IMR-90 (cell line): Measurements from ENCODE around the gene INAFM1. TPM values are rescaled to one million over a fixed set of nuclear protein-coding genes. Genes with fewer than 3 reads are reported as not detected.
A peak's percentile ranks its signal among the peaks of the same experiment; 100 is the strongest.

Source experiments
- ATAC-seq: fragments of 200-7000 bp; cut with Tn5 transposase; 2 replicates; pipeline ENCODE4 v1.9.1; 2020; ENCODE audit warnings: low read depth, mild to moderate bottlenecking, moderate library complexity
- BruUV-seq: library from RNA; stranded (reverse); fragments of 400-500 nt; replicated peaks from 2 replicates; lab custom pipeline; 2021; lab: Mats Ljungman, UMichigan
- CTCF ChIA-PET: fragments of 300-600 bp; formaldehyde crosslinking; extraction: SDS; loops from one replicate; lab custom pipeline; 2021; ENCODE audit warnings: antibody characterized with exemption; lab: Yijun Ruan, JAX
- POLR2A ChIA-PET: fragments of 300-600 bp; sonication (Branson Sonifier 250); formaldehyde crosslinking; loops from one replicate; lab custom pipeline; 2022; ENCODE audit warnings: antibody characterized with exemption; ENCODE audit not compliant: unreplicated experiment; lab: Charles Lee
- DNase-seq: peaks from one replicate; pipeline ENCODE4 v3.0.0; 2013
- H2AFZ ChIP-seq: replicated peaks from 2 replicates; pipeline ENCODE3; 2013; ENCODE audit warnings: low read length, mild to moderate bottlenecking; ENCODE audit not compliant: poor library complexity
- H2AK5ac ChIP-seq: 2 replicates; pipeline ENCODE4 v1.6.1; 2013; ENCODE audit warnings: low read depth, low read length, inconsistent platforms
- H2AK9ac ChIP-seq: replicated peaks from 2 replicates; pipeline ENCODE3; 2013; ENCODE audit warnings: mild to moderate bottlenecking, low read depth, low read length, moderate library complexity; ENCODE audit not compliant: poor library complexity
- H2BK120ac ChIP-seq: 2 replicates; pipeline ENCODE4 v1.6.1; 2013; ENCODE audit warnings: low read depth, low read length, inconsistent platforms
- H2BK15ac ChIP-seq: 3 replicates; pipeline ENCODE4 v1.6.1; 2013; ENCODE audit warnings: low read depth, low read length, inconsistent platforms
- H2BK20ac ChIP-seq: 2 replicates; pipeline ENCODE4 v1.6.1; 2013; ENCODE audit warnings: low read depth, mild to moderate bottlenecking, inconsistent platforms, low read length, moderate library complexity
- H2BK5ac ChIP-seq: 2 replicates; pipeline ENCODE4 v1.6.1; 2013; ENCODE audit warnings: mild to moderate bottlenecking, low read depth, low read length, inconsistent platforms; ENCODE audit not compliant: poor library complexity, severe bottlenecking
- H3K14ac ChIP-seq: replicated peaks from 2 replicates; pipeline ENCODE4 v1.6.1; 2013; ENCODE audit warnings: low read depth, low read length, inconsistent platforms
- H3K18ac ChIP-seq: 2 replicates; pipeline ENCODE4 v1.6.1; 2013; ENCODE audit warnings: low read depth, low read length, control low read depth
- H3K23ac ChIP-seq: 2 replicates; pipeline ENCODE4 v1.6.1; 2013; ENCODE audit warnings: low read depth, low read length, inconsistent platforms
- H3K27ac ChIP-seq: 2 replicates; pipeline ENCODE4 v1.5.1; 2013; ENCODE audit warnings: mild to moderate bottlenecking, control low read depth, low read length; ENCODE audit not compliant: insufficient read depth
- H3K27me3 ChIP-seq: 2 replicates; pipeline ENCODE4 v1.6.1; 2013; ENCODE audit warnings: low read length; ENCODE audit not compliant: control insufficient read depth, insufficient read depth
- H3K36me3 ChIP-seq: 2 replicates; pipeline ENCODE4 v1.6.1; 2013; ENCODE audit warnings: low read length, mixed read lengths; ENCODE audit not compliant: control insufficient read depth, insufficient read depth
- H3K4ac ChIP-seq: 2 replicates; pipeline ENCODE4 v1.6.1; 2013; ENCODE audit warnings: low read depth, low read length, inconsistent platforms
- H3K4me1 ChIP-seq: 2 replicates; pipeline ENCODE4 v1.6.1; 2013; ENCODE audit warnings: low read length, mixed read lengths; ENCODE audit not compliant: control insufficient read depth, insufficient read depth
- H3K4me2 ChIP-seq: 2 replicates; pipeline ENCODE4 v1.6.1; 2013; ENCODE audit warnings: low read depth, mild to moderate bottlenecking, control low read depth, low read length, moderate library complexity
- H3K4me3 ChIP-seq: 2 replicates; pipeline ENCODE4 v1.5.1; 2013; ENCODE audit warnings: low read depth, mild to moderate bottlenecking, control low read depth, low read length, moderate library complexity; ENCODE audit not compliant: insufficient read depth
- H3K56ac ChIP-seq: 2 replicates; pipeline ENCODE4 v1.6.1; 2013; ENCODE audit warnings: low read length, inconsistent platforms; ENCODE audit not compliant: insufficient read depth; ENCODE audit errors: extremely low read depth
- H3K79me1 ChIP-seq, 2 experiments: 2 replicates each; pipeline ENCODE4 v1.6.1; 2013; ENCODE audit warnings: low read length in 2 of 2, inconsistent platforms in 1 of 2, low read depth in 1 of 2
- H3K9ac ChIP-seq: 2 replicates; pipeline ENCODE4 v1.6.1; 2013; ENCODE audit warnings: low read depth, low read length, control low read depth
- H3K9me1 ChIP-seq: 2 replicates; pipeline ENCODE4 v1.6.1; 2013; ENCODE audit warnings: low read length, inconsistent platforms; ENCODE audit not compliant: insufficient read depth
- H3K9me3 ChIP-seq: 2 replicates; pipeline ENCODE4 v1.6.1; 2013; ENCODE audit warnings: low read length; ENCODE audit not compliant: control insufficient read depth, insufficient read depth
- H4K20me1 ChIP-seq: 2 replicates; pipeline ENCODE4 v1.6.1; 2013; ENCODE audit warnings: low read length, inconsistent platforms; ENCODE audit not compliant: insufficient read depth
- H4K5ac ChIP-seq: 2 replicates; pipeline ENCODE4 v1.6.1; 2013; ENCODE audit warnings: mild to moderate bottlenecking, low read depth, low read length, control low read depth
- H4K8ac ChIP-seq, 2 experiments: 2 replicates each; pipeline ENCODE4 v1.6.1; 2013; ENCODE audit warnings: low read depth in 2 of 2, low read length in 2 of 2, control low read depth in 1 of 2, inconsistent platforms in 1 of 2
- H4K91ac ChIP-seq: 2 replicates; pipeline ENCODE4 v1.6.1; 2013; ENCODE audit warnings: low read depth, low read length, inconsistent platforms; ENCODE audit not compliant: insufficient read depth
- BHLHE40 ChIP-seq: fragments of 150-350 bp; IDR thresholded peaks from 2 replicates; pipeline ENCODE4 v1.6.1; 2016; ENCODE audit warnings: mild to moderate bottlenecking, low read depth, low read length
- CEBPB ChIP-seq: IDR thresholded peaks from 2 replicates; pipeline ENCODE4 v1.6.1; 2012; ENCODE audit warnings: low read depth, low read length, improper control_type of control experiment
- CHD1 ChIP-seq: IDR thresholded peaks from 2 replicates; pipeline ENCODE4 v1.6.1; 2012; ENCODE audit warnings: low read depth, low read length, improper control_type of control experiment
- CTCF ChIP-seq: conservative IDR thresholded peaks from 2 replicates; pipeline ENCODE4 v1.5.1; 2012; ENCODE audit warnings: mild to moderate bottlenecking, low read depth, low read length, improper control_type of control experiment
- ELK1 ChIP-seq: fragments of 150-350 bp; IDR thresholded peaks from 2 replicates; pipeline ENCODE4 v1.6.1; 2016; ENCODE audit warnings: low read depth, mild to moderate bottlenecking, low read length, moderate library complexity, borderline replicate concordance
- FOS ChIP-seq: fragments of 150-350 bp; IDR thresholded peaks from 2 replicates; pipeline ENCODE4 v1.6.1; 2016; ENCODE audit warnings: low read depth, low read length
- MAFK ChIP-seq: IDR thresholded peaks from 2 replicates; pipeline ENCODE4 v1.6.1; 2012; ENCODE audit warnings: low read depth, low read length, improper control_type of control experiment
- MAZ ChIP-seq: IDR thresholded peaks from 2 replicates; pipeline ENCODE4 v1.6.1; 2012; ENCODE audit warnings: low read depth, mild to moderate bottlenecking, low read length, improper control_type of control experiment, moderate library complexity, borderline replicate concordance
- MXI1 ChIP-seq: IDR thresholded peaks from 2 replicates; pipeline ENCODE4 v1.6.1; 2012; ENCODE audit warnings: low read depth, mild to moderate bottlenecking, low read length, moderate library complexity, borderline replicate concordance
- NFE2L2 ChIP-seq: fragments of 150-350 bp; IDR thresholded peaks from 2 replicates; pipeline ENCODE4 v1.6.1; 2016; ENCODE audit warnings: low read depth, mild to moderate bottlenecking, low read length
- POLR2A ChIP-seq: IDR thresholded peaks from 2 replicates; pipeline ENCODE4 v1.6.1; 2012; ENCODE audit warnings: mild to moderate bottlenecking, low read depth, low read length
- RAD21 ChIP-seq: IDR thresholded peaks from 2 replicates; pipeline ENCODE4 v1.6.1; 2012; ENCODE audit warnings: low read length, improper control_type of control experiment
- RCOR1 ChIP-seq: IDR thresholded peaks from 2 replicates; pipeline ENCODE4 v1.6.1; 2012; ENCODE audit warnings: mild to moderate bottlenecking, low read length, improper control_type of control experiment; ENCODE audit not compliant: insufficient replicate concordance
- RFX5 ChIP-seq: IDR thresholded peaks from 2 replicates; pipeline ENCODE4 v1.8.0; 2012; ENCODE audit warnings: low read depth, mild to moderate bottlenecking, low read length, moderate library complexity
- SMC3 ChIP-seq: fragments of 150-350 bp; IDR thresholded peaks from 2 replicates; pipeline ENCODE4 v1.6.1; 2016; ENCODE audit warnings: low read depth, mild to moderate bottlenecking, antibody characterized with exemption, low read length, moderate library complexity
- USF2 ChIP-seq: fragments of 150-350 bp; IDR thresholded peaks from 2 replicates; pipeline ENCODE4 v1.6.1; 2017; ENCODE audit warnings: mild to moderate bottlenecking, antibody characterized with exemption, low read length, low read depth
- WGBS, 2 experiments: methylation state at CpG; one replicate each; pipeline versions ENCODE4 v1.1.5 to v1.1.7; 2013; ENCODE audit warnings: missing lambda C conversion rate in 2 of 2; ENCODE audit not compliant: insufficient read length in 1 of 2; ENCODE audit errors: extremely low coverage in 2 of 2; 5-methylcytosine and 5-hydroxymethylcytosine counted together
- dilution Hi-C: fragments of 300-500 bp; cut with HindIII; formaldehyde crosslinking; loops from one replicate; pipeline ENCODE4 v1.14.3; 2018; ENCODE audit warnings: low sequenced_read_pairs; ENCODE audit not compliant: unreplicated experiment
- in situ Hi-C: fragments of 300-500 bp; cut with MboI; formaldehyde crosslinking; loops from 3 replicates; pipeline ENCODE4 v1.14.3; 2019; ENCODE audit warnings: low sequenced_read_pairs, inconsistent platforms, mixed read lengths
- intact Hi-C: fragments of 100-400 bp; cut with micrococcal nuclease; formaldehyde crosslinking; loops from 2 replicates; pipeline ENCODE4 v1.10.0; 2022
- polyA plus RNA-seq, 3 experiments: library from polyadenylated mRNA; depleted of rRNA; stranded (reverse); fragments of >200 nt; gene quantifications; 2 replicates each; pipeline ENCODE4 v1.2.3, GENCODE V29; 2012; ENCODE audit warnings: low replicate concordance in 1 of 3
- total RNA-seq: library from RNA; depleted of rRNA; stranded (reverse); fragments of >200 nt; gene quantifications from 2 replicates; pipeline ENCODE4 v1.2.3, GENCODE V29; 2012

Gene INAFM1
- total and polyA plus RNA-seq, 2 of the 4 experiments (the other 2 are of a cell fraction) = 0.36 to 7.8 TPM

GRCh38 chr19:47239152-47239551, 35.5 kb upstream of the INAFM1 start:
- H3K4me2 ChIP-seq = peak overlapping the region; percentile 78
- CTCF ChIA-PET = no interaction called here
- H3K18ac ChIP-seq = peak overlapping the region; percentile 38; the same call in 1 of the 2 replicates

More at GRCh38 chr19:47239152-47239551, 35.5 kb upstream of the INAFM1 start:
- Histone ChIP-seq H2AK9ac (peak overlapping the region; percentile 44), H3K27ac (no peak overlapping the region), H3K9me1 (peaks cover 15% of the 10 kb centered on the region), H3K4me1 (peaks cover 26% of the 10 kb centered on the region), H4K20me1 (peaks cover 10% of the 10 kb centered on the region; the same call in 1 of the 2 replicates), H3K4ac (peak overlapping the region; percentile 22; the same call in 1 of the 2 replicates), H2BK5ac (no peak overlapping the region), H2BK20ac (no peak overlapping the region), H3K4me3 (peak overlapping the region; percentile 37), H3K27me3 (no peaks in the 10 kb centered on the region), H4K5ac (peak overlapping the region; percentile 55; the same call in 1 of the 2 replicates), H4K8ac (peak overlapping the region in 1 of 2 experiments; percentile 62; a peak in 2 of 4 replicates), H3K56ac (no peak overlapping the region), H3K9me3 (no peaks in the 10 kb centered on the region), H3K79me1 (peaks cover 3 to 24% of the 10 kb centered on the region in 2 experiments; a peak in 2 of 4 replicates), H3K23ac (0 out of 2 replicates have a peak overlapping the region, but pooled peaks have one; percentile 2), H3K36me3 (no peaks in the 10 kb centered on the region), H2BK120ac (no peak overlapping the region; the same call in 1 of the 2 replicates), H4K91ac (peak overlapping the region; percentile 13; the same call in 1 of the 2 replicates), H3K9ac (peak overlapping the region; percentile 41; the same call in 1 of the 2 replicates), H2AK5ac (peak overlapping the region; percentile 23; the same call in 1 of the 2 replicates), H2BK15ac (no peak overlapping the region), H2AFZ (peak overlapping the region; percentile 53), H3K14ac (peak overlapping the region; percentile 64; the same call in 1 of the 2 replicates)
- 34% methylated on average over 4 of the region's 16 CpGs; no CpG with 5 or more reads in 1 of the 2 experiments for WGBS, 2 experiments
- in situ Hi-C loops (no loop called here), dilution Hi-C loops (no loop called here), intact Hi-C loops (no loop called here)
- TF ChIP-seq CTCF (no peak), CHD1 (no peak), CEBPB (no peak), USF2 (no peak), POLR2A (no peak), FOS (no peak), RFX5 (no peak), ELK1 (no peak), MAZ (no peak), MXI1 (no peak), SMC3 (no peak), RAD21 (no peak), NFE2L2 (no peak), MAFK (no peak), BHLHE40 (no peak), RCOR1 (no peak)
- DNase-seq = no peak
- no peak for ATAC-seq
- POLR2A ChIA-PET = interaction anchor here (0.6 kb wide), 1 partner anchor 29 kb away, joined by 3 read pairs; no protein-coding TSS in a partner anchor
- BruUV-seq = no TSS peak
